Effector memory CD4-positive, alpha-beta T cell (primary cell): ENCODE measurements around the gene ARHGEF7.

Source experiments
- DNase-seq, 3 donors: peaks; one replicate each; pipeline ENCODE4 v3.0.0-alpha.2; 2020
- H3K27ac ChIP-seq: 2 replicates; pipeline ENCODE4 v1.7.0; 2013; ENCODE audit warnings: mild to moderate bottlenecking, low read length, moderate library complexity; ENCODE audit not compliant: insufficient read depth, poor library complexity, severe bottlenecking
- H3K27me3 ChIP-seq: replicated peaks from 2 replicates; pipeline ENCODE4 v1.7.0; 2013; ENCODE audit warnings: mild to moderate bottlenecking, low read length; ENCODE audit not compliant: insufficient read depth, control insufficient read depth, poor library complexity, severe bottlenecking
- H3K36me3 ChIP-seq: 2 replicates; pipeline ENCODE4 v1.7.0; 2013; ENCODE audit warnings: mild to moderate bottlenecking, low read length, moderate library complexity; ENCODE audit not compliant: control insufficient read depth, insufficient read depth
- H3K4me1 ChIP-seq: 2 replicates; pipeline ENCODE4 v1.7.0; 2013; ENCODE audit warnings: low read length, mild to moderate bottlenecking; ENCODE audit not compliant: control insufficient read depth, insufficient read depth, poor library complexity, severe bottlenecking
- H3K4me3 ChIP-seq: 2 replicates; pipeline ENCODE4 v1.7.0; 2013; ENCODE audit warnings: low read length, low read depth, mild to moderate bottlenecking; ENCODE audit not compliant: insufficient read depth, poor library complexity, severe bottlenecking
- H3K9me3 ChIP-seq: 2 replicates; pipeline ENCODE4 v1.7.0; 2013; ENCODE audit warnings: mild to moderate bottlenecking, low read length, moderate library complexity; ENCODE audit not compliant: control insufficient read depth

The ARHGEF7 gene

GRCh38 chr13:111280226-111280625, 165.1 kb downstream of the ARHGEF7 start:
- Histone ChIP-seq H3K36me3 (peaks cover 91% of the 10 kb centered on the region), H3K27me3 (no peaks in the 10 kb centered on the region), H3K9me3 (no peaks in the 10 kb centered on the region), H3K27ac (no peak overlapping the region), H3K4me1 (no peaks in the 10 kb centered on the region), H3K4me3 (no peak overlapping the region)
- no peak for DNase-seq

- DNase-seq: no peak
- Histone ChIP-seq H3K27ac (no peak overlapping the region), H3K36me3 (peaks cover 84% of the 10 kb centered on the region), H3K27me3 (no peaks in the 10 kb centered on the region), H3K4me1 (no peaks in the 10 kb centered on the region), H3K9me3 (no peaks in the 10 kb centered on the region), H3K4me3 (no peak overlapping the region)
These were observed 165.8 kb downstream of the ARHGEF7 start for GRCh38 chr13:111280681-111281585.

- no peak for DNase-seq
- H3K36me3 ChIP-seq: peaks cover 84% of the 10 kb centered on the region
- H3K4me3 ChIP-seq: no peak overlapping the region
- H3K9me3 ChIP-seq: no peaks in the 10 kb centered on the region
- H3K4me1 ChIP-seq: no peaks in the 10 kb centered on the region
- H3K27me3 ChIP-seq: no peaks in the 10 kb centered on the region
- H3K27ac ChIP-seq: no peak overlapping the region
These were observed 166.7 kb downstream of the ARHGEF7 start for GRCh38 chr13:111281751-111282311.

GRCh38 chr13:111282425-111282824, 167.3 kb downstream of the ARHGEF7 start:
- DNase-seq: no peak
- Histone ChIP-seq H3K9me3 (no peaks in the 10 kb centered on the region), H3K36me3 (peaks cover 84% of the 10 kb centered on the region), H3K4me3 (no peak overlapping the region), H3K27ac (no peak overlapping the region), H3K27me3 (no peaks in the 10 kb centered on the region), H3K4me1 (no peaks in the 10 kb centered on the region)

- Histone ChIP-seq H3K27me3 (no peaks in the 10 kb centered on the region), H3K36me3 (peaks cover 82% of the 10 kb centered on the region), H3K27ac (no peak overlapping the region), H3K4me1 (no peaks in the 10 kb centered on the region), H3K4me3 (no peak overlapping the region), H3K9me3 (no peaks in the 10 kb centered on the region)
- DNase-seq: no peak
These were observed 167.9 kb downstream of the ARHGEF7 start for GRCh38 chr13:111282997-111283396.

- Histone ChIP-seq H3K27me3 (no peaks in the 10 kb centered on the region), H3K9me3 (no peaks in the 10 kb centered on the region), H3K27ac (no peak overlapping the region), H3K4me3 (no peak overlapping the region), H3K4me1 (no peaks in the 10 kb centered on the region), H3K36me3 (peaks cover 81% of the 10 kb centered on the region)
- no peak for DNase-seq
These were observed 168.3 kb downstream of the ARHGEF7 start for GRCh38 chr13:111283457-111283856.

GRCh38 chr13:111283991-111284390, 168.9 kb downstream of the ARHGEF7 start:
- H3K27ac ChIP-seq: no peak overlapping the region
- H3K27me3 ChIP-seq: no peaks in the 10 kb centered on the region
- no peaks in the 10 kb centered on the region for H3K9me3 ChIP-seq
- H3K36me3 ChIP-seq: peaks cover 76% of the 10 kb centered on the region
- no peak for DNase-seq
- H3K4me3 ChIP-seq: no peak overlapping the region
- no peaks in the 10 kb centered on the region for H3K4me1 ChIP-seq

- Histone ChIP-seq H3K4me1 (no peaks in the 10 kb centered on the region), H3K9me3 (no peaks in the 10 kb centered on the region), H3K27me3 (no peaks in the 10 kb centered on the region), H3K4me3 (no peak overlapping the region), H3K27ac (no peak overlapping the region), H3K36me3 (peaks cover 71% of the 10 kb centered on the region)
- no peak for DNase-seq
These were observed 169.5 kb downstream of the ARHGEF7 start for GRCh38 chr13:111284565-111284964.

- no peak overlapping the region for H3K27ac ChIP-seq
- H3K36me3 ChIP-seq: peaks cover 69% of the 10 kb centered on the region
- H3K9me3 ChIP-seq: no peaks in the 10 kb centered on the region
- no peak for DNase-seq
- H3K4me3 ChIP-seq: no peak overlapping the region
- H3K4me1 ChIP-seq: no peaks in the 10 kb centered on the region
- no peaks in the 10 kb centered on the region for H3K27me3 ChIP-seq
These were observed 171.1 kb downstream of the ARHGEF7 start for GRCh38 chr13:111286162-111286561.

- no peak for DNase-seq
- Histone ChIP-seq H3K4me3 (no peak overlapping the region), H3K27ac (no peak overlapping the region), H3K9me3 (no peaks in the 10 kb centered on the region), H3K4me1 (no peaks in the 10 kb centered on the region), H3K27me3 (no peaks in the 10 kb centered on the region), H3K36me3 (peaks cover 64% of the 10 kb centered on the region)
These were observed 171.6 kb downstream of the ARHGEF7 start for GRCh38 chr13:111286749-111287148.
